Activated CD8-positive, alpha-beta memory T cell treated with anti-CD3 and anti-CD28 coated beads, Interleukin-2, amount 50 U/mL, for 48 hours (primary cell): ENCODE results near the gene CBLB.

Source experiments
- DNase-seq: peaks from one replicate; pipeline ENCODE4 v3.0.0-alpha.2; 2020

CBLB gene

DNA sequence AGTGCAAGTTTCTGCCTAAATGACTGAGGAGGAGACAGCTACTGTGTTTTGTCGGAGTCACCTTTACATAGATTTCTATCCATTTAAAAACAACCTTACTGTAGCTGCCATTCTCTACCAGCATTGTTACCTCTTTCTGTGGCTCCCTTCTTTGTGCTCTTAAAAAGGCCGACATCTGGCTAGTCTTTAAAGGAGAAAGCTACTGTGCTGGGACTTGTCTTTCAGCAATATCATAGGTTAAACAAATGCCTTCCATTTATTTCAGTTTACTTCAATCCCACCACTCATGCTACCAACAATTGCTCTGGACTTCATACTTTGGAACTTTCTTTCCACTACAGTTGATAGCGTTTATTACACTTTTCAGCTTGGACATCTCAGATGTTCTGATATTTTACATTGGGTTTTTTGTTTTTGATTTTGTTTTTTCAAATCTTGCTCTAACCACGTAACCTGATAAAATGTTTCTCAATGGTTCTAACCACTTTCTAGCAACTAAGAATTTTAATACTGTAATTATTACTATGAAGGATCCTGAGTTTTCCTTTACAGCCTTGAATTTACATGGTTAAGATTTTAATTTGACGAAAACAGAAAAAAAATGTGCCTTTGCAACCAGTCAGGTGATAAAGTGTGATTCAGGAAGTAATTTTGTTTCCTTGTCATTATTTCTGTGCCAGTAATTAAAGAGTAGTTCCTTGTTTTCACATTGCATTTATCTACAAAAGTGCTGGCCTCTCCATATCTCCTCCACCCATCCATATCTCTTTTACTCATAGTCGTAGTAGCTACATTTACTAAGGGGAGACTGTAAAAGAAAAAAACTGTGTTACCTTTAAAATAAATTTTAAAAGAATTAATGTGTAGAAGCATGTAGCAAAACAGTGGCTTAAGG, 1.3 kb upstream of the CBLB start:
- DNase-seq, result no peak

DNA sequence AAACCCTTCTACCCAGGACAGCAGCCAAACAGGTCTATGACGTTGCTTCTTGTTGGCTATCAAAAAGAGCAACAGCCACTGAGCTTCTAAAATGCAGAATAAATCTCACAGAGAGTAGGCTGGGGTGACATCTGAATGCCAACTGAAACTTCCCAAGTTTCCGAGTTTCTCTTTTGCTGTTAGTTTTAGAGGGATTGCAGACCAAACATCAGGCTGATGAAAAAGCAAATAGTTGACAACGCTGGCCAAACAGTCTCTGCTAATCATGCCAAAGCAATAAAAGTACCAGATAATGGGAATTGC, 670 bp upstream of the CBLB start:
- no peak for DNase-seq

DNA sequence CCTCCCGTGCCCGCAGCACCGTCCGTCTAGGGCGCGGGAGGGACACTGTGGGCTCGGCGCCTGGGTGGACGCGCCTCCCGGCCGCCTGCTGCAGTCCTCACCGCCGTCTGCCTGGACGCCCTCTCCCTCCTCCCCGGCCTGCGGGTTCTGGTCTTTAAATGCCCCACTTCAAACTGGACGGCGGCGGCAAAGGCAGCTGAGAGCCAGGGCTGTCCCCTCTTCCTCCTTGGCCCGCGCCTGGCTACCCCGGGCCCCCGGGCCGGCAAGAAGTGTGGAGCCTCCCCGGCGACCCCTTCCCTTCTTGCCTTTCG, 426 bp downstream of the CBLB start:
- peak; percentile 71 for DNase-seq

GRCh38 chr3:105867712-105868430, 941 bp downstream of the CBLB start:
- DNase-seq, result no peak

DNA sequence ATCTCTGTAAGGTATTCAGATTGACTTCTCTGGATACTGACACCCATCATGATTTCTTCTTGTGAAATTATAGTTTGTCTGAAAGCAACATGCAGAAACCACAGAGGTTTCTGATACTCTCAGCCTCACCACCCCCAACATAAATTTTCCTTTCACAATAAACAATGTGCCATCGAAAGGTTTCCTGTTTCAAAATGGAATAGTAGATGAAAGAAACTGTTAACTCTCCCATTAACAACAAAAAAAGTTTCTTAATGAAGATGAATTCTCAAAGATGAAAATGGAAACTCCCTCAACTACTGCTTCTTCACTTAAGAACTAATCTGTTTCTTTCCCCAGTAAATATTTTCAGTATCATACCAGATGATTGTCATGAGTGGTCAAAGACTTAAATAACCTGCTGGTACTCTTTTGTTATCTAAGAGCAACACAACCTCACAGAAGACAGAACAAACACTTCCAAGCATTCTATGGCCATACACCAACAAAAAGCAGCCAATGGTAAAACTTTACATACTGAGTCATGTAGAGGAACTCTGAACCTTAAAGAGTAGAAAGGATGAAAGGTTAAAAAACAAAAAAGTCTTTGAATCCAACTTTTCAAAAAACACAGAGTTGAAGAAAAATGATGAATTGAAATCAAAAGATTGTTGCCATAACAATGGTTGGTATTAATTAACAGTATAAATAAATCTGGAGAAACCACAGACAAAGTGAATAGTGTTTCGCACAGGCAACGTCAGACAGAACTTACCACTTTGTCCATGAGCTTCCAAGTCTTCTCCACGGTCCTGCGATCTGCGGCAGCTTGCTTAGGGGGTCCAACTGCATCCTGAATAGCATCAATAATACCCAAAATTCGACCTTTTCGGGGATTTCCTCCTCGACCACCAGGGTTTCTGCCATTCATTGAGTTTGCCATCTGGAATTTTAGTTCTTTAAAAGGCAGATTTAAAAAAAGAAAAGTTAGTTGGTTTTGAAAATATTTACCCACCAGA, 1.9 kb downstream of the CBLB start:
- no peak for DNase-seq

GRCh38 chr3:105865867-105866350, 2.9 kb downstream of the CBLB start:
- no peak for DNase-seq

DNA sequence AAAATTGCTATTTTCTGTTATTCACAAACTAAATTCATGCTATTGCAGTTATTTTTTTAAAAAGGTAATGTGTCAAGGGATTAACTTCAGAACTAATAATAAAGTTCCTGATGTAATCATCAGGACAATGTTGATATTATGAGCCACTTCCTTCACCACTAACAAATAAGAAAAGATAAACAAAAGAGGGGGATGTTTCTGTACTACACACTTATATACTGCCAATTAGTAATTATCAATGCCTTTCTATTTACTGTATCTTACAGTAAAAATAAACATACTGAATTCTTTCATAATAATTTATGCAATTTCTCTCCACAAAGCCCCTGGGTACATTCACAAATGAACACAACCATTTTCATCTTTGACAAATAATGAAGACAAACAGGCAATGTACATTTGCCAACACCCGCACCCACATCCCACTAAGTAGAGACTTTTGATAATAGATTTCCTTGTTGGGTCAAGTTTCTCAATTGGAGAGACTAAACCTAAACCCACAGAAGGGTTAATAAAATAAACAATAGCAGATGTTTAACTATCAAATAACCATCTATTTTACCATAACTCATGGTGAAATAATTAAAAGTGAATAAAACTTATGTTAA, 3.7 kb downstream of the CBLB start:
- no peak for DNase-seq

DNA sequence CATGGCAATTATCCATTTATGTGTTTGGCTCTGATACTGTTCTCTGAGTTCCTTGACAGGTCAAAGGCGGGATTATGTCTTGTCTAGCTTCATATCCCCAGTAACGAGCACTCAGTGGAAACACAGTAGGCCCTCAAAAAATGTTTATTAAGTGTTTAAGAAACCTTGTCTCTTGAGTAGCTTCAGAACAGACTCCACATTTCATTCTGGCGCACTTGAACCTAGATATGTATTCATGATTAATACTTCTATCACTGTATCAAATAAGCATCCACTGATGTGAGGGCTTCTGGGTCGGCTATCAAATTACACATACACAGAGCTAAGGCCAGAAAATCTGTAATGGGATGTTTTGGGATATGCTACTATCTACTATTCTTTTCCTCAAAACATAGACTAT, 4.6 kb downstream of the CBLB start:
- DNase-seq, result no peak

DNA sequence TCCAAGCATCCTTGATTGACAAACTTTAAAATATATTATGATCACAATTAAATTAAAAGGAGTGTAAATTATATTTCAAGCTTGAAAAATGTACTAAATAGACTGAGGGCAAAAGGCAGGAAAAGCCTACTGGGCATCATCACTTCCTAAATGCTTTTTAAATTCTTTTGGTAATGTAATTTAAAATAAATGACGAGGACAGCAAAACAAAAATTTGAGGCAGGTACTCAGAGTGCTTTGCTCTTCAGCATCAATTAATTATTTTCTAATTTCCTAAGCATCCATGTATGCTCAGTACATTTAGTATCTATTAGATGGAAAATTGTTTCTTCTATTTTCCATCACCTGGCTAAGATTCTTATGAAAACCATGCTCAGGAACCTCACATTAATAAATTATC, 5.2 kb downstream of the CBLB start:
- DNase-seq, result no peak

- no peak for DNase-seq
Measured at GRCh38 chr3:105862217-105862616, 6.6 kb downstream of the CBLB start.

- no peak for DNase-seq
Measured at GRCh38 chr3:105860641-105861040, 8.2 kb downstream of the CBLB start.

GRCh38 chr3:105858017-105858416, 10.8 kb downstream of the CBLB start:
- no peak for DNase-seq

DNA sequence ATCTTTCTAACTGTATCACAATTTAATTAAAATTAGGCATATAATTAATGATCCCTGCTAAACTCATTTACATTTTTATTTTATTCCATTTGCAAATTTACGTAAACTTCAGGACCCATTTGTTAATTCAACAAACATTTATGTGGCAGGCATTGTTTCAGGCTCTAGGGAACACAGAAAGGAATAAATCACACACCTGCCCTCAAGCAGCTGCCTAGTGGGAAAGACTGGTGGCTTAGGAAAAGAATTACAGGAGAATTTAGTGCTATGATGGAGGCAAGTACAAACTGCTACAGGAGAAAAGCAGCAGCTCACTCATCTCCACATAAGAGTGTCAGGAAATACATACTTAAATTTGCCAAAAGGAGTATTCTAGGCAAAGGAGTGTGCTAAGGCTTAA, 11.2 kb downstream of the CBLB start:
- no peak for DNase-seq

- DNase-seq, result no peak
Measured at GRCh38 chr3:105856605-105857004, 12.2 kb downstream of the CBLB start.

DNA sequence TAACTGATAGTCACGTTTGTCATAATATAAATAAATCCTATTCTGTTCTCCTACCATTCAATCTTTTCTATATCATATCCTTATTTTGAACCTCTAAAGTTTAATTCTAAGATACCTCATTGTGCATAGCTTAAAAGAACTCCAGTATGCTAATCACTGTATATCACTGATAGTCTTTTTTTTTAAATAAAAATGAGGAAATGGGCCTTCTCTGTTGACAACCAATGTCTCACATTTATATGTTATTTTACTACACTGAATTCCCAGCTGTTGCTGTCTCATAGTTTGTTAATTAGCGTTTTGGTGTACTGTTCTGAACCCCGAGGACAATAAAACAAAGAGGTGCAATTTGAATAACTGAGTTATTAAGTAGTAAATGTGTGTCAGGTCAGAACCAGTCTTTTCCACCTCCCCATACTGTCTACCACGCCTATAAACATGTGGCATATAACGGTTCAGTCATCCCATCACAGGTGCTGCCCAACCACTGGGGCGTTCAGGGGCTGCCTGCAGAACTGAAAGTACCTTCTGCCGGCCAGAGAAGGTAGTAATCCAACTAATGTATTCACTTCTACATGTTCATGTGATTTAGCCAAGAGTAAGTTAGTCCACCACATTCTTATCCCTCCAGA, 14.9 kb downstream of the CBLB start:
- no peak for DNase-seq

DNA sequence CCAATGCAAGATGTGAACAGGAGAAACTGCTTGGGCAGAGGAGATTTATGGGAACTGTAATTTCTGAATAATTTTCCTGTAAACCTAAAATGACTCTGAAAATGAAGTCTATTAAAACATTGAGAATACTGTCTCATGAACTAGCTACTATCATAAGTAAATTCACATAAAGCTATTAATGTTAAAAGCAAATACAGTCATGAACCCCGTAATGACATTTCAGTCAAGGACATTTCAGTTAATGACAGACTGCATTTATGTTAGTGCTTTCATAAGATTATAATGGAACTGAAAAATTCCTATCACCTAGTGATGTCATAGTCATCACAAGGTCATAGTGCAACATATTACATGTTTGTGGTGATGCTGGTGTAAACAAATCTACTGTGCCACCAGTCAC, 17.2 kb downstream of the CBLB start:
- no peak for DNase-seq

DNA sequence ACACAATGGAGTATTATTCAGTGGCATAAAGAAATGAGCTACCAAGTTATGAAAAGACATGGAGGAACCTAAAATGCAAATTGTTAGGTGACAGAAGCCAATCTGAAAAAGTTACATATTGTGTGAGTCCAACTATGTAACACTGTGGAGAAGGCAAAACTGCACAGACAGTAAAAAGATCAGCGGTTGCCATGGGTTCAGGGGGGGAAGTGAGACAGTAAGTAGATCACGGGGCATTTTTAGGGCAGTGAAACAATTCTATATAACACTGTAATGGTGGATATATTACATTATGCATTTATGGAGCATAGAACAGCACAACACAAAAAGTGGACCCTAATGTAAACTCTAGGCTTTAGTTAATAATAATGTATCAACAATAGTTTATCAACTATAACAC, 17.6 kb downstream of the CBLB start:
- no peak for DNase-seq

DNA sequence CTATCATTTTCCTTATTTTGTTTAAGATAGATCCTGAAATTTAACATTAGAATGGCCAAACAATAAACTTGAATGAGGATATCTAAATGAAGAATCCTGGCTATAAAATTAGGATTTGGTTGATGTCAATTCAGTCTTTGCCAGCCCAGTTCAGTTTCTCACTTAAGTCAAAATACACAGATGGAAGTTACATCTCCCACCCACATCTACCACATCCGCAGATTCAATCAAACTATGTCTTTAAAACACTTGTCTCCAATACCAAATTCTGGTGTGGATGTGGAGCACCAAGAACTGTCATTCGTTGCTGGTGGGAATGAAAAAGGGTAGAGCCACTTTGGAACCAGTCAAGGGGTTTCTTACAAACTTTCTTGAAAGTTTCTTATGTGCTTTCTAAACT, 18.2 kb downstream of the CBLB start:
- no peak for DNase-seq

DNA sequence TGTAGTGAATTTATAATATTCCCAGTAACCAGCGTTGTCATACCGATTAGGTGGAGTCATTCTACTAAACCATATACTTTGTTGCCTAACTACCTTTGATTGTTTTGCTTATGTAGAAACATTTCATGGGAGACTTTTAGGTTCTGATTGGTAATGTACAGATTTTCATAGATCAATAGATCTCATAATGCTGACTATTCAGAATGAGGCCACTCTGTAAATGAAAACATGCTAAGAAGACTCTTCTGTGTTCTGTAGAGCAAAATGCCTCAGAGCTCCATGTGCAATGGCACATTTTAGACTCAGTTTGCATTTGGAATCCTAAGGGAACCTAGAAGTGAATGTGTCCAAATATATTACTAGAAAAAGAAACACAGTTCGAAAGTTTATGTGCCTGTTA, 20.0 kb downstream of the CBLB start:
- DNase-seq, result no peak

DNA sequence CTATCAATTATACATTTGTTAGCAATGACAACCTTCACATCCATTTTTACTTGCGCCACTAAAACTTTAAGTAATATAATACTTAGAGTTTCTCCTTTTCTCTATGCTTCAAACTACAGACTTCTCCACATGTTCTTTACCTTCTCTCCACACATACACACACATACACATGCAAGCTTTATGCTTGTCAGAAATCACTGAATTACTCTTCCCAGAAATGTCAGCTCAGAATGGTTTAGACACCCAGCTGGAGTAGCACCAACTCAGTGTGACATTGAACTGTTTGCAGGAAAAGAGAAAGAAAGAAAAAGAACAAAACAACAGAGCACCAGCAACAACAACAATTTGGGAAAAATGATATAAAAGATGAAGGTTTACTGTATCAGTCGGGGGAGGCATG, 20.9 kb downstream of the CBLB start:
- DNase-seq, result no peak

DNA sequence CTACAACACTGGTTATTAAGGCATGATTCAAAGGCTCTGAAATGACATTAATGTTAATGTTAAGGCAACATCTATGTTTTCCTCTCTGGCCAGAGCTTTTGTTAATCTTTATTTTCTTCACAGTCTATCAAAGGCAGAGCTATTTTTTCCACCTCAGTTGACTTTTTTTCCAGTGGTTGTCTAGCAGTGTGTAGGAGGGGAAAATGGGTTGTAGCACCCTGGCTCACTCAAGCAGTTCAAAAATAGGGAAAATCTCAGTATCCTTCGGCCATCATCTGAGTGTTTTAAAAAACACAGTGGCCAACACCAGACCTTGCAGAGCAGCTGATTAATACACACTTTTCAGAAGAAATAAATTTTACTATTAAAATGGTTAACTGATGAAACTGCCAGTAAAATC, 21.4 kb downstream of the CBLB start:
- no peak for DNase-seq

- DNase-seq, result no peak
Measured at GRCh38 chr3:105846809-105847208, 22.0 kb downstream of the CBLB start.

DNA sequence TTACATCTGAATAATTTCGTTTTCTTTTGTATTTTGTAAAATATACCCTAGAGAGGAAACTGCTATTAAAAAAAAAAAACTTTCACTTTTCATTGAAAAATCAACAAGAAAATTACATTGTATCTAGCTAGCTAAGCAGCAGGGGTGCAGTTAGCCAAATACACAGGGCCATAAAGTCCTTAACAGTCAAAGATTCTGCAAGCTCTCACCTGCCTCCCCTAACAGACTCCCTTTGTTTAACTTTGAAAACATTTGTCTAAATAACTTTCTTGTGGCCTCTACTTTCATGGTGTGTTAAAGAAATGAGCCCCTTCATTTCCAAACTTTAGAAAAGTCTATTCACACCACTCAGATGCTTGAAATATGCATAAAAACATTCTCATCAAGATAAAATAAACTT, 23.3 kb downstream of the CBLB start:
- DNase-seq, result no peak
